K562 (cell line): Measurements from ENCODE around the gene MXRA7. TPM values are rescaled to one million over a fixed set of nuclear protein-coding genes. Genes with fewer than 3 reads are reported as not detected.

Source experiments
- FOS ChIP-seq: IDR thresholded peaks from 3 replicates; pipeline ENCODE4 v1.6.1; 2011; ENCODE audit not compliant: insufficient read length; ENCODE audit errors: extremely low read depth
- FOXA3 ChIP-seq, 2 experiments: fragments of 450-650 bp in 1 of 2; sonication (generic) in 1 of 2; formaldehyde crosslinking; IDR thresholded peaks in 1 of 2; conservative IDR thresholded peaks in 1 of 2; 2 replicates each; pipeline versions ENCODE4 v1.4.0 to v1.8.0; 2020 to 2022; ENCODE audit warnings: mild to moderate bottlenecking in 2 of 2, missing genetic modification reagents in 1 of 2
- HDAC3 ChIP-seq: fragments of 450-650 bp; IDR thresholded peaks from 2 replicates; pipeline ENCODE4 v1.6.1; 2018; ENCODE audit warnings: borderline replicate concordance, mild to moderate bottlenecking, moderate library complexity; ENCODE audit not compliant: partially characterized antibody
- HMG20A ChIP-seq: fragments of 450-650 bp; formaldehyde crosslinking; conservative IDR thresholded peaks from 2 replicates; pipeline ENCODE4 v1.4.0; 2020; ENCODE audit warnings: mild to moderate bottlenecking, mixed read lengths
- MEF2D ChIP-seq: conservative IDR thresholded peaks from 2 replicates; pipeline ENCODE4 v1.6.1; 2016; ENCODE audit warnings: low read depth, missing genetic modification characterization, missing compliant biosample characterization
- NCOA4 ChIP-seq: fragments of 450-650 bp; IDR thresholded peaks from 2 replicates; pipeline ENCODE4 v1.6.1; 2018; ENCODE audit warnings: mild to moderate bottlenecking; ENCODE audit not compliant: partially characterized antibody
- NCOA6 ChIP-seq: fragments of 450-650 bp; IDR thresholded peaks from 2 replicates; pipeline ENCODE4 v1.6.1; 2017; ENCODE audit warnings: mild to moderate bottlenecking
- NONO ChIP-seq, 2 experiments: fragments of 200-400 bp in 1 of 2; fragments of 450-650 bp in 1 of 2; formaldehyde crosslinking in 1 of 2; IDR thresholded peaks; 2 replicates each; pipeline ENCODE4 v1.6.1; 2017; ENCODE audit warnings: low read depth in 2 of 2, mild to moderate bottlenecking in 2 of 2, moderate library complexity in 2 of 2, low read length in 1 of 2
- PHTF2 ChIP-seq: fragments of 250-450 bp; sonication (Bioruptor Pico); IDR thresholded peaks from 2 replicates; pipeline ENCODE4 v1.5.0; 2021; ENCODE audit warnings: mild to moderate bottlenecking
- POU5F1 ChIP-seq: fragments of 150-350 bp; IDR thresholded peaks from 2 replicates; pipeline ENCODE4 v1.6.1; 2014; ENCODE audit warnings: borderline replicate concordance, low read length, low read depth, mild to moderate bottlenecking; ENCODE audit not compliant: partially characterized antibody
- RCOR1 ChIP-seq, 2 experiments: IDR thresholded peaks; 2 replicates each; pipeline ENCODE4 v1.6.1; 2012; ENCODE audit warnings: low read depth in 2 of 2, low read length in 2 of 2, borderline replicate concordance in 1 of 2, improper control_type of control experiment in 1 of 2
- SIN3B ChIP-seq: fragments of 450-650 bp; IDR thresholded peaks from 2 replicates; pipeline ENCODE4 v1.6.1; 2017; ENCODE audit warnings: low read depth, mild to moderate bottlenecking, moderate library complexity
- ZBTB34 ChIP-seq: fragments of 250-450 bp; sonication (Bioruptor Pico); IDR thresholded peaks from 2 replicates; pipeline ENCODE4 v1.8.0; 2021; ENCODE audit warnings: mild to moderate bottlenecking, moderate library complexity
- ZNF224 ChIP-seq: sonication (generic); formaldehyde crosslinking; IDR thresholded peaks from 2 replicates; pipeline ENCODE4 v1.8.0; 2022; ENCODE audit warnings: mild to moderate bottlenecking, missing genetic modification reagents
- ZNF592 ChIP-seq: fragments of 450-650 bp; IDR thresholded peaks from 2 replicates; pipeline ENCODE4 v1.6.1; 2017; ENCODE audit warnings: antibody characterized with exemption, mild to moderate bottlenecking
- ZNF764 ChIP-seq: fragments of 250-450 bp; sonication (Bioruptor Pico); IDR thresholded peaks from 2 replicates; pipeline ENCODE4 v1.4.0; 2020; ENCODE audit warnings: low read depth, mild to moderate bottlenecking, moderate library complexity
- polyA plus RNA-seq, 8 experiments: library from polyadenylated mRNA; depleted of rRNA in 4 of 8; stranded (reverse) in 5 of 8; unstranded in 3 of 8; fragments of >200 nt; fragmentation: Nextera tagmentation in 2 of 8; fragmentation: Illumina TruSeq in 1 of 8; extraction: Ambion mirVana in 2 of 8; extraction: Trizol in 1 of 8; gene quantifications; 2 replicates each; pipeline versions ENCODE4 v1.2.1 to v1.2.3, GENCODE V29; 2011 to 2014; ENCODE audit warnings: inconsistent platforms in 1 of 8, missing spikeins in 1 of 8
- total RNA-seq, 7 experiments: library from RNA; depleted of rRNA in 6 of 7; stranded (reverse); fragments of >200 nt in 6 of 7; fragmentation: Illumina TruSeq in 2 of 7; extraction: Trizol in 2 of 7; gene quantifications; 2 replicates each; pipeline versions ENCODE4 v1.2.1 to v1.2.3, GENCODE V29; 2011 to 2021; ENCODE audit warnings: low replicate concordance in 1 of 7
- TF ChIP-seq, protein P1 (sequence below): fragments of 450-650 bp; IDR thresholded peaks from 2 replicates; pipeline ENCODE4 v1.6.1; 2017; ENCODE audit warnings: antibody characterized with exemption
- TF ChIP-seq, protein P2 (sequence below): IDR thresholded peaks from 2 replicates; pipeline ENCODE4 v1.6.1; 2012; ENCODE audit warnings: low read depth, low read length, improper control_type of control experiment, borderline replicate concordance

The MXRA7 gene
- total and polyA plus RNA-seq, 9 of the 15 experiments (the other 6 are each of a cell fraction or from before 2014, with no cell fraction given): 2.6 to 38.4 (median 14.3) TPM

DNA sequence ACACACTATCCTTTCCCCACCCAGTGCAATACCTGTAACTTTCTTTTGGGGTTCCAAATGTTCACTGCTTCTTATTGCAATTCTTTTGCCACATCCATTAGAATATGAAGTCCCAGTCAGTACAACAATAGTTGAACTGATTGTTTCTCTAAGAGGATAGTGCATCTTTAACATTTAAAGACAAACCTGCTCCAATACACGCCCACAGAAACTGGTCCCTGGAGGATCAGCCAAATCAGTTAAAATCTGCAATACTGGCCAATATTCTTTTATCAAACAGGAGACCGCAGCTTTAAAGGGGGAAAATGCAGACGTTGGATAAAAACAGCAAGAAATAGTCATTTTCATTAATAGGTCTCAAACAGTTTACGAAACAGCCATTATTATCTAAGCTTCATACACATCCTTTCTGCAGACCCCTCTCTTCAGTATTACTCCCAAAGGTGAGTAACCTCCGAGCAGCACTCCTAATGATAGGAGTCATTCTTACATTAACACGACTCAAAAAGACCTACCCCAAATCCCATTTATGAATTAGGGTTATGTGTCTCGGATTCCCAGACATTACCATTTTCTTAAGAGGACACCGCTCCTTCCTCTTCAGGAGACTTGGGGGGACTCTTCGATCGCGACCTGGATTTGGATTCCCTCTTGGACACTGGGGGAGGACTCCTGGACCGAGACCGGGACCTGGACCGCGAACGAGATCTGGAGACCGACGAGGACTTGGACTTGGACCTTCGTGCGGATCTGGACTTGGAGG lies 25.0 kb upstream of the MXRA7 start (continued):
- TF ChIP-seq, protein P1, sequence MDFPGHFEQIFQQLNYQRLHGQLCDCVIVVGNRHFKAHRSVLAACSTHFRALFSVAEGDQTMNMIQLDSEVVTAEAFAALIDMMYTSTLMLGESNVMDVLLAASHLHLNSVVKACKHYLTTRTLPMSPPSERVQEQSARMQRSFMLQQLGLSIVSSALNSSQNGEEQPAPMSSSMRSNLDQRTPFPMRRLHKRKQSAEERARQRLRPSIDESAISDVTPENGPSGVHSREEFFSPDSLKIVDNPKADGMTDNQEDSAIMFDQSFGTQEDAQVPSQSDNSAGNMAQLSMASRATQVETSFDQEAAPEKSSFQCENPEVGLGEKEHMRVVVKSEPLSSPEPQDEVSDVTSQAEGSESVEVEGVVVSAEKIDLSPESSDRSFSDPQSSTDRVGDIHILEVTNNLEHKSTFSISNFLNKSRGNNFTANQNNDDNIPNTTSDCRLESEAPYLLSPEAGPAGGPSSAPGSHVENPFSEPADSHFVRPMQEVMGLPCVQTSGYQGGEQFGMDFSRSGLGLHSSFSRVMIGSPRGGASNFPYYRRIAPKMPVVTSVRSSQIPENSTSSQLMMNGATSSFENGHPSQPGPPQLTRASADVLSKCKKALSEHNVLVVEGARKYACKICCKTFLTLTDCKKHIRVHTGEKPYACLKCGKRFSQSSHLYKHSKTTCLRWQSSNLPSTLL: no peak
- TF ChIP-seq NCOA6 (no peak), HDAC3 (peak; percentile 43), ZNF764 (CRISPR knock-in tag) (no peak), SIN3B (no peak), PHTF2 (CRISPR knock-in tag) (no peak), ZNF592 (no peak), RCOR1 (IDR thresholded peaks at IDR 0.05; ENCODE audit: borderline replicate concordance in 1 of 2, low read depth in 2 of 2, low read length in 2 of 2) (no peak), HMG20A (no peak), POU5F1 (no peak), MEF2D (tag) (no peak), NONO (IDR thresholded peaks at IDR 0.05; ENCODE audit: low read depth in 2 of 2, low read length in 1 of 2) (no peak), ZNF224 (CRISPR knock-in tag) (0 out of 2 replicates have a peak, but pooled peaks have one; percentile 24), NCOA4 (no peak), FOS (no peak), ZBTB34 (CRISPR knock-in tag) (no peak), FOXA3 (CRISPR knock-in tag; conservative IDR thresholded peaks at IDR 0.05 in 1 of 2, IDR thresholded peaks at IDR 0.05 in 1 of 2) (no peak)
- TF ChIP-seq, protein P2, sequence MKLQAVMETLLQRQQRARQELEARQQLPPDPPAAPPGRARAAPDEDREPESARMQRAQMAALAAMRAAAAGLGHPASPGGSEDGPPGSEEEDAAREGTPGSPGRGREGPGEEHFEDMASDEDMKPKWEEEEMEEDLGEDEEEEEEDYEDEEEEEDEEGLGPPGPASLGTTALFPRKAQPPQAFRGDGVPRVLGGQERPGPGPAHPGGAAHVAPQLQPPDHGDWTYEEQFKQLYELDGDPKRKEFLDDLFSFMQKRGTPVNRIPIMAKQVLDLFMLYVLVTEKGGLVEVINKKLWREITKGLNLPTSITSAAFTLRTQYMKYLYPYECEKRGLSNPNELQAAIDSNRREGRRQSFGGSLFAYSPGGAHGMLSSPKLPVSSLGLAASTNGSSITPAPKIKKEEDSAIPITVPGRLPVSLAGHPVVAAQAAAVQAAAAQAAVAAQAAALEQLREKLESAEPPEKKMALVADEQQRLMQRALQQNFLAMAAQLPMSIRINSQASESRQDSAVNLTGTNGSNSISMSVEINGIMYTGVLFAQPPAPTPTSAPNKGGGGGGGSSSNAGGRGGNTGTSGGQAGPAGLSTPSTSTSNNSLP: no peak
